Effector CD4-positive, alpha-beta T cell (primary cell): Measurements from ENCODE around the gene DGKH.
A peak's percentile ranks its signal among the peaks of the same experiment; 100 is the strongest.

ENCODE experiments used
- DNase-seq: peaks from one replicate; pipeline ENCODE4 v3.0.0-alpha.2; 2020
- total RNA-seq: gene quantifications from one replicate; lab custom pipeline; 2026; lab: John Stamatoyannopoulos, UW

Gene DGKH
- 86.1 reads per million, percentile 80 among the genes with 10 or more reads in this experiment for total RNA-seq

- DNase-seq, result no peak
Observed at GRCh38 chr13:42048342-42048683, at the start of gene DGKH. TSS of gene DGKH (plus strand) at chr13:42048648. CDS start at chr13:42048774, 126 bp downstream.

- no peak for DNase-seq
Observed at GRCh38 chr13:42000846-42001245, 47.6 kb upstream of the DGKH start.

- no peak for DNase-seq
Observed at GRCh38 chr13:42001580-42001979, 46.9 kb upstream of the DGKH start.

- no peak for DNase-seq
Observed at GRCh38 chr13:42002066-42002465, 46.4 kb upstream of the DGKH start.

GRCh38 chr13:42007844-42008243 is 40.6 kb upstream of the DGKH start:
- DNase-seq, result no peak

GRCh38 chr13:42009057-42009456 is 39.4 kb upstream of the DGKH start:
- DNase-seq, result no peak

GRCh38 chr13:42011601-42012350 is 36.7 kb upstream of the DGKH start:
- no peak for DNase-seq

- no peak for DNase-seq
Observed at GRCh38 chr13:42014119-42014518, 34.3 kb upstream of the DGKH start.

- no peak for DNase-seq
Observed at GRCh38 chr13:42017264-42017663, 31.2 kb upstream of the DGKH start.

GRCh38 chr13:42021851-42022250 is 26.6 kb upstream of the DGKH start:
- DNase-seq, result no peak

- no peak for DNase-seq
Observed at GRCh38 chr13:42022336-42022735, 26.1 kb upstream of the DGKH start.

GRCh38 chr13:42022796-42023493 is 25.5 kb upstream of the DGKH start:
- DNase-seq, result no peak

GRCh38 chr13:42027286-42027685 is 21.2 kb upstream of the DGKH start:
- DNase-seq, result no peak

- DNase-seq, result no peak
Observed at GRCh38 chr13:42028113-42028799, 20.2 kb upstream of the DGKH start.

GRCh38 chr13:42035905-42036521 is 12.4 kb upstream of the DGKH start:
- no peak for DNase-seq

- DNase-seq, result no peak
Observed at GRCh38 chr13:42036711-42037110, 11.7 kb upstream of the DGKH start.

GRCh38 chr13:42038661-42039456 is 9.6 kb upstream of the DGKH start:
- DNase-seq, result no peak

- DNase-seq, result no peak
Observed at GRCh38 chr13:42039457-42039945, 8.9 kb upstream of the DGKH start.

GRCh38 chr13:42039946-42040729 is 8.3 kb upstream of the DGKH start:
- peak; percentile 83 for DNase-seq

- no peak for DNase-seq
Observed at GRCh38 chr13:42040730-42041010, 7.8 kb upstream of the DGKH start.

GRCh38 chr13:42041011-42041683 is 7.3 kb upstream of the DGKH start:
- peak; percentile 11 for DNase-seq
